Measurements from ENCODE around the gene TEKT2. TPM values are rescaled to one million over a fixed set of nuclear protein-coding genes. Genes with fewer than 3 reads are reported as not detected.

Gene TEKT2
- total RNA-seq, 2 donors from 2014 or later = 1.3 to 1.6 TPM

DNA sequence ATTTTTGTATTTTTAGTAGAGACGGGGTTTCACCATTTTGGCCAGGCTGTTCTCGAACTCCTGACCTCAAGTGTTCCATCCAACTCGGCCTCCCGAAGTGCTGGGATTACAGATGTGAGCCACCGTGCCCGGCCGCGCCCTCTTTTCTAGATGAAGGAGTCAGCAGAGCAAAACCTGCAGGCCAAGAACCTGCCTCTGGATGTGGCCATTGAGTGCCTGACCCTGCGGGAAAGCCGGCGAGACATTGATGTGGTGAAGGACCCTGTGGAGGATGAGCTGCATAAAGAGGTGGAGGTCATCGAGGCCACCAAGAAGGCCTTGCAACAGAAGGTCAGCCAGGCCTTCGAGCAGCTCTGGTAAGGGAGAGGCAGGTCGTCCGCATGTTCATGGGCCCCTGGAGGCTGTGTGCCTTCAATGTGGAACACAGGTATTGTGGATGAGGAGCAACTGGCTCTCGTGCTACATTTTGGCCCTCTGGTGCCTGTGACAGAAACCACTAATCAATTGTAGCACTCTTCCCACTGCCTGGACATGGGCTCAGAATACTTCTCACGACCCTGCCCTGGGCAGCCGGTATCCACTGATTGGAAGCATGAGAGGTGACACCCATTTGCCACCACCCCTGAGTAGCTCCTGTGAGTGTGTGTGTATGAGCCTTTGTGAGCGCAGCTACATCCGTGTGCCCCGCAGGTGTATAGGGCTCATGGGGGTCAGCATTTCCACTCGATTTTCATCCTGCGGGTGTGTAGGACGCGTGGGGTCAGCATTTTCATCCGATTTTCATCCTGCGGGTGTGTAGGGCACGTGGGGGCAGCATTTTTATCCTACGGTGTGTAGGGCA is 2.0 kb downstream of the TEKT2 start:
- WGBS, 2 donors = 85 to 88% methylated on average over 19 to 27 of the region's 29 CpGs
- ATAC-seq = no peak
- DNase-seq = no peak

DNA sequence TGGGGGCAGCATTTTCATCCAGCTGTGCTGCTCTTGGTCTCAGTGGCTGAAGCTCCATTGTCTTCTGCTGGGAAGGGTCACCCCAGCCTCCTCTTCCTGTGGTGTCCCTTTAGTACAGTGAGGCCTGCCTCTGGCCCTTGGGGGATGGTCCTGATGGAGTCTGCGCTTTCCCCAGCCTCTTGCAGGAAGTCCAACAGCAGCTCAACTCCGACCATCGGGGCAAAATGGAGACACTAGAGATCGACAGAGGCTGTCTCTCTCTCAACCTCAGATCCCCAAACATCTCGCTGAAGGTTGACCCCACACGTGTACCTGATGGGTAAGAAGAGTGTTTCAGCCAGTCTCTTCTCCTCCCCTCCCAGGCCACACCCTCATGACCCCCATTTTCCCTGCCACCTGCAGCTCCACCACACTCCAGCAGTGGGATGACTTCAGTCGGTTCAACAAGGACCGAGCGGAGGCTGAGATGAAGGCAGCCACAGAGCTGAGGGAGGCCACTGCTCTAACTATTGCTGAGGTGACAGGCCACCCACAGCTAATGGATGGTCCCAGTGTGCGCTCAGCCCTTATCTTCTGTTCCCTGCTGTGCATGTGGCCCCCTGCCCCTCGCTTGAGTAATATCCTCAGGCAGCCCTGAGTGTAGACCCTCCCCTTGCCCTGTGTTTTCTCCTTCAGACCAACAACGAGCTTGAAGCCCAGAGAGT is 2.8 kb downstream of the TEKT2 start:
- DNase-seq (no peak), ATAC-seq (no peak)
- intact Hi-C loops (cut with DNase I) = no loop called here
- no peaks in the 10 kb centered on the region for H3K9me3 ChIP-seq
- 78 to 86% methylated on average over 6 to 12 of the region's 12 CpGs for WGBS, 2 donors
- TF ChIP-seq, protein P1, sequence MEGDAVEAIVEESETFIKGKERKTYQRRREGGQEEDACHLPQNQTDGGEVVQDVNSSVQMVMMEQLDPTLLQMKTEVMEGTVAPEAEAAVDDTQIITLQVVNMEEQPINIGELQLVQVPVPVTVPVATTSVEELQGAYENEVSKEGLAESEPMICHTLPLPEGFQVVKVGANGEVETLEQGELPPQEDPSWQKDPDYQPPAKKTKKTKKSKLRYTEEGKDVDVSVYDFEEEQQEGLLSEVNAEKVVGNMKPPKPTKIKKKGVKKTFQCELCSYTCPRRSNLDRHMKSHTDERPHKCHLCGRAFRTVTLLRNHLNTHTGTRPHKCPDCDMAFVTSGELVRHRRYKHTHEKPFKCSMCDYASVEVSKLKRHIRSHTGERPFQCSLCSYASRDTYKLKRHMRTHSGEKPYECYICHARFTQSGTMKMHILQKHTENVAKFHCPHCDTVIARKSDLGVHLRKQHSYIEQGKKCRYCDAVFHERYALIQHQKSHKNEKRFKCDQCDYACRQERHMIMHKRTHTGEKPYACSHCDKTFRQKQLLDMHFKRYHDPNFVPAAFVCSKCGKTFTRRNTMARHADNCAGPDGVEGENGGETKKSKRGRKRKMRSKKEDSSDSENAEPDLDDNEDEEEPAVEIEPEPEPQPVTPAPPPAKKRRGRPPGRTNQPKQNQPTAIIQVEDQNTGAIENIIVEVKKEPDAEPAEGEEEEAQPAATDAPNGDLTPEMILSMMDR (IDR thresholded peaks at IDR 0.05) = no peak
- TF ChIP-seq POLR2A (IDR thresholded peaks at IDR 0.05) = no peak
- H3K4me3 ChIP-seq = no peak overlapping the region
- H3K27me3 ChIP-seq = no peaks in the 10 kb centered on the region
- H3K36me3 ChIP-seq (replicated peaks in 1 of 2; ENCODE audit: insufficient read depth in 1 of 2, low read depth in 2 of 2) = peaks cover 0 to 3% of the 10 kb centered on the region in 2 donors
- H3K4me1 ChIP-seq = peaks cover 32% of the 10 kb centered on the region
- no peak overlapping the region for H3K27ac ChIP-seq

More for the DNA sequence above, 2.0 kb downstream of the TEKT2 start:
- Histone ChIP-seq H3K27me3 (no peaks in the 10 kb centered on the region), H3K9me3 (no peaks in the 10 kb centered on the region), H3K27ac (no peak overlapping the region), H3K36me3 (replicated peaks in 1 of 2; ENCODE audit: insufficient read depth in 1 of 2, low read depth in 2 of 2) (peaks cover 0 to under 1% of the 10 kb centered on the region in 2 donors), H3K4me3 (no peak overlapping the region), H3K4me1 (peaks cover 32% of the 10 kb centered on the region)
- TF ChIP-seq, protein P1 (IDR thresholded peaks at IDR 0.05) = no peak
- TF ChIP-seq POLR2A (IDR thresholded peaks at IDR 0.05) = no peak
- intact Hi-C loops (cut with DNase I) = no loop called here

DNA sequence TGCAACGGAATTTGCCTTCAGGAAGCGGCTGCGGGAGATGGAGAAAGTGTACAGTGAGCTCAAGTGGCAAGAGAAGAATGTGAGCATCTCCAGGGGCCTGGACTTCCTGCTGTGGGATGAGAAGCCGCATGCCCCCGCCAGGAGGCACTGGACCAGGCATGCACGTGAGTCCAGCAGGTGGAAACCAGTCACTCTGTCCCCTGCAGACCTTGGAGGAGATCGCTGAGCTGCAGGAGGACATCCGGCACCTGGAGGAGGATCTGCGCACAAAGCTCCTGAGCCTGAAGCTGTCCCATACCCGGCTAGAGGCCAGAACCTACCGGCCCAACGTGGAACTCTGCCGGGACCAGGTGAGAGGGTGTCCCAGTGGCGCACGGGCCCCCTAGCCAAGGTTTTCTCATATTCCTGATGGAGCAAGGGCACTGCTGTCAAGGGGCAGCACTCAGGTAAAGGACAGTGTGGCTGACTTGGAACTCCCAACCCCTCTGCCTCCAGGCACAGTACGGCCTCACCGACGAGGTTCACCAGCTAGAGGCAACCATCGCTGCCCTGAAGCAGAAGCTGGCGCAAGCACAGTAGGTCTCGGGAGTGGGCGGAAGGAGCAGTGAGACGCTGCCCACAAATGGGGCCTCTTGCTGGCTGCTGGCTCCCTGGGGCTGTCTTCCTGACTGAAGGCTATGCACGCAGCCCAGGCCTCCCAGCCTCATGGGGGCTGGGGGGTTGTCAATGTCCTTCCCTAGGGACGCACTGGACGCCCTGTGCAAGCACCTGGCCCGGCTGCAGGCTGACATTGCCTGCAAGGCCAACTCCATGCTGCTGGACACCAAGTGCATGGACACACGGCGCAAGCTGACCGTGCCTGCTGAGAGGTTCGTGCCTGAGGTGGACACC is 3.6 kb downstream of the TEKT2 start:
- Histone ChIP-seq H3K36me3 (replicated peaks in 1 of 2; ENCODE audit: insufficient read depth in 1 of 2, low read depth in 2 of 2) (peaks cover 6% of the 10 kb centered on the region in 2 donors), H3K27ac (no peak overlapping the region), H3K27me3 (no peaks in the 10 kb centered on the region), H3K4me1 (peaks cover 32% of the 10 kb centered on the region), H3K9me3 (no peaks in the 10 kb centered on the region), H3K4me3 (no peak overlapping the region)
- intact Hi-C loops (cut with DNase I) = no loop called here
- 84 to 86% methylated on average over 7 to 31 of the region's 31 CpGs for WGBS, 2 donors
- ATAC-seq (no peak), DNase-seq (no peak)
- no peak for TF ChIP-seq POLR2A (IDR thresholded peaks at IDR 0.05)
- TF ChIP-seq, protein P1 (IDR thresholded peaks at IDR 0.05) = no peak

DNA sequence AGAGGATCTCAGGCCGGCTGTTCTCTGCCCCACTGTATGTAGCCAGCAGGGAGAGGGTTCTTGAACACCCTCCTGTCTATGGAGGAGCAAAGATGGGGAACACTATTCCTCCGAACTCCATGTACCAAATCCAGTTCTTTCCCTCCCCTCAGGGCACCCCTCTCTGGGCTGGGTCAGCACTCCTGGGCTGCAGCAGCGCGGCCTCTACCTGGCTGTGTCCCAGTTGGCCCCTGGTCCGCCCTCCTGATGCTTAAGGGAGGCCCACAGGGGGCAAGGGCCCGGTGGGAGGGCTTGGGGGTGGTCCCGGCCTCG is 4.3 kb downstream of the TEKT2 start:
- Histone ChIP-seq H3K36me3 (replicated peaks in 1 of 2; ENCODE audit: insufficient read depth in 1 of 2, low read depth in 2 of 2) (peaks cover 12 to 14% of the 10 kb centered on the region in 2 donors), H3K4me3 (peak overlapping the region in 1 of 2 donors; percentile 99), H3K4me1 (peaks cover 32% of the 10 kb centered on the region), H3K27ac (peak overlapping the region in 3 of 4 donors; percentile 74 to 88 (median 84)), H3K27me3 (no peaks in the 10 kb centered on the region), H3K9me3 (no peaks in the 10 kb centered on the region)
- ATAC-seq = no peak
- TF ChIP-seq, protein P1 (IDR thresholded peaks at IDR 0.05) = no peak
- no peak for TF ChIP-seq POLR2A (IDR thresholded peaks at IDR 0.05)
- intact Hi-C loops (cut with DNase I) = no loop called here
- 34 to 57% methylated on average over 3 to 6 of the region's 8 CpGs for WGBS, 2 donors
- DNase-seq = no peak
